Neuronal stem cell (in vitro differentiated cells): Measurements from ENCODE around the gene SLC6A19.
A peak's percentile ranks its signal among the peaks of the same experiment; 100 is the strongest.
"Not testable (repeated sequence)": the region's sequence is repeated elsewhere in the genome, so short reads cannot be mapped to it uniquely, and the experiment has no call there.

Experiments used
- DNase-seq: peaks from one replicate; pipeline ENCODE4 v3.0.0-alpha.2; 2013; ENCODE audit warnings: low spot score
- H2AFZ ChIP-seq: one replicate; pipeline ENCODE4 v1.6.1; 2013; ENCODE audit warnings: mild to moderate bottlenecking, low read length, inconsistent platforms
- H2AK5ac ChIP-seq: 2 replicates; pipeline ENCODE4 v1.6.1; 2013; ENCODE audit warnings: low read depth, mild to moderate bottlenecking, inconsistent platforms, low read length, moderate library complexity, mixed read lengths
- H2BK120ac ChIP-seq: 2 replicates; pipeline ENCODE4 v1.6.1; 2013; ENCODE audit warnings: low read depth, mild to moderate bottlenecking, inconsistent platforms, low read length, moderate library complexity, mixed read lengths
- H2BK12ac ChIP-seq: one replicate; pipeline ENCODE4 v1.6.1; 2013; ENCODE audit warnings: low read length, inconsistent platforms
- H2BK15ac ChIP-seq: 2 replicates; pipeline ENCODE4 v1.6.1; 2013; ENCODE audit warnings: mild to moderate bottlenecking, low read length, inconsistent platforms, mixed read lengths
- H2BK5ac ChIP-seq: one replicate; pipeline ENCODE4 v1.6.1; 2013; ENCODE audit warnings: inconsistent platforms, mild to moderate bottlenecking, low read length, moderate library complexity
- H3K14ac ChIP-seq: one replicate; pipeline ENCODE4 v1.6.1; 2013; ENCODE audit warnings: low read length, inconsistent platforms
- H3K18ac ChIP-seq: 2 replicates; pipeline ENCODE4 v1.6.1; 2013; ENCODE audit warnings: low read length, inconsistent platforms
- H3K23ac ChIP-seq: 2 replicates; pipeline ENCODE4 v1.6.1; 2013; ENCODE audit warnings: low read depth, mild to moderate bottlenecking, mixed read lengths, low read length, inconsistent platforms; ENCODE audit not compliant: poor library complexity
- H3K27ac ChIP-seq: replicated peaks from 3 replicates; pipeline ENCODE4 v1.5.1; 2013; ENCODE audit warnings: low read length, inconsistent platforms
- H3K27me3 ChIP-seq, 3 experiments: 2 replicates each; pipeline ENCODE4 v1.6.1; 2013; ENCODE audit warnings: low read length in 3 of 3, mild to moderate bottlenecking in 2 of 3, inconsistent platforms in 1 of 3, low read depth in 1 of 3, mixed read lengths in 1 of 3, moderate library complexity in 1 of 3; ENCODE audit not compliant: control insufficient read depth in 3 of 3, insufficient read depth in 3 of 3
- H3K36me3 ChIP-seq, 2 donors: replicated peaks in 1 of 2; 2 replicates each; pipeline ENCODE4 v1.6.1; 2013; ENCODE audit warnings: low read length in 2 of 2; ENCODE audit not compliant: control insufficient read depth in 2 of 2, insufficient read depth in 2 of 2
- H3K4ac ChIP-seq: 2 replicates; pipeline ENCODE4 v1.6.1; 2013; ENCODE audit warnings: inconsistent platforms, mild to moderate bottlenecking, low read length, moderate library complexity
- H3K4me1 ChIP-seq, 2 donors: 1 replicate in 1 of 2; 2 replicates in 1 of 2; pipeline ENCODE4 v1.6.1; 2013; ENCODE audit warnings: low read length in 2 of 2, low read depth in 1 of 2; ENCODE audit not compliant: control insufficient read depth in 2 of 2, insufficient read depth in 1 of 2
- H3K4me2 ChIP-seq: one replicate; pipeline ENCODE4 v1.6.1; 2013; ENCODE audit warnings: mild to moderate bottlenecking, low read length, inconsistent platforms; ENCODE audit not compliant: insufficient read depth, poor library complexity, severe bottlenecking
- H3K4me3 ChIP-seq, 2 donors: 2 replicates each; pipeline ENCODE4 v1.5.1; 2013; ENCODE audit warnings: low read length in 2 of 2, mild to moderate bottlenecking in 2 of 2, inconsistent platforms in 1 of 2, moderate library complexity in 1 of 2
- H3K79me1 ChIP-seq: one replicate; pipeline ENCODE4 v1.6.1; 2013; ENCODE audit warnings: low read depth, mild to moderate bottlenecking, inconsistent platforms, low read length, moderate library complexity
- H3K9ac ChIP-seq: one replicate; pipeline ENCODE4 v1.6.1; 2013; ENCODE audit warnings: mild to moderate bottlenecking, low read depth, low read length, inconsistent platforms; ENCODE audit not compliant: poor library complexity
- H3K9me3 ChIP-seq, 2 donors: replicated peaks in 1 of 2; 2 replicates each; pipeline versions ENCODE3 to v1.6.1; 2013; ENCODE audit warnings: low read length in 2 of 2, mild to moderate bottlenecking in 2 of 2, inconsistent platforms in 1 of 2, low read depth in 1 of 2, mixed read lengths in 1 of 2, moderate library complexity in 1 of 2; ENCODE audit not compliant: control insufficient read depth in 2 of 2, insufficient read depth in 1 of 2
- H4K8ac ChIP-seq: one replicate; pipeline ENCODE4 v1.6.1; 2013; ENCODE audit warnings: low read depth, mild to moderate bottlenecking, inconsistent platforms, low read length, moderate library complexity
- H4K91ac ChIP-seq: one replicate; pipeline ENCODE4 v1.6.1; 2013; ENCODE audit warnings: low read length, low read depth, mild to moderate bottlenecking, inconsistent platforms; ENCODE audit not compliant: poor library complexity
- WGBS, 2 donors: extraction: QIAGEN DNeasy Blood & Tissue Kit; methylation state at CpG; one replicate each; pipeline ENCODE4 v1.1.7; 2013; ENCODE audit warnings: missing lambda C conversion rate in 2 of 2, mixed read lengths in 1 of 2; ENCODE audit not compliant: insufficient read length in 2 of 2, insufficient replicate concordance in 1 of 2; ENCODE audit errors: extremely low coverage in 2 of 2; 5-methylcytosine and 5-hydroxymethylcytosine counted together

SLC6A19 gene

GRCh38 chr5:1157461-1157986, 43.9 kb upstream of the SLC6A19 start:
- H3K9me3 ChIP-seq, H2BK120ac ChIP-seq, H3K36me3 ChIP-seq, H2BK12ac ChIP-seq, H3K4me1 ChIP-seq, H4K91ac ChIP-seq, H3K4ac ChIP-seq, H2BK5ac ChIP-seq, H2BK15ac ChIP-seq, H3K18ac ChIP-seq, DNase-seq, H4K8ac ChIP-seq, H3K9ac ChIP-seq, H3K14ac ChIP-seq, H3K79me1 ChIP-seq, H2AK5ac ChIP-seq, H3K4me2 ChIP-seq, H3K27ac ChIP-seq, H2AFZ ChIP-seq: not testable (repeated sequence)
- Histone ChIP-seq H3K4me3 (peak overlapping the region in 1 of 2 donors; percentile 40), H3K27me3 (peaks cover 9 to 72% (median 35%) of the 10 kb centered on the region in 3 experiments), H3K23ac (peak overlapping the region; percentile 40)
- WGBS, 2 donors: no CpG with 5 or more reads among the region's 2 CpGs

- Histone ChIP-seq H3K4me2 (no peak overlapping the region), H3K4ac (no peak overlapping the region), H3K27ac (no peak overlapping the region), H2AK5ac (no peak overlapping the region), H2BK120ac (no peak overlapping the region), H3K9ac (no peak overlapping the region), H3K27me3 (peaks cover 9 to 59% (median 33%) of the 10 kb centered on the region in 3 experiments), H3K23ac (no peak overlapping the region), H2BK12ac (no peak overlapping the region), H3K9me3 (peaks cover 6 to 7% of the 10 kb centered on the region in 2 donors), H3K4me1 (no peaks in the 10 kb centered on the region), H4K91ac (no peak overlapping the region), H3K79me1 (no peaks in the 10 kb centered on the region), H3K18ac (no peak overlapping the region), H3K36me3 (no peaks in the 10 kb centered on the region), H2BK15ac (no peak overlapping the region), H3K4me3 (no peak overlapping the region), H2BK5ac (no peak overlapping the region), H4K8ac (no peak overlapping the region), H3K14ac (no peak overlapping the region), H2AFZ (no peak overlapping the region)
- DNase-seq: no peak
- no CpG with 5 or more reads among the region's 20 CpGs for WGBS, 2 donors
Observed at GRCh38 chr5:1158647-1159340, 42.6 kb upstream of the SLC6A19 start.

GRCh38 chr5:1159341-1159675, 42.1 kb upstream of the SLC6A19 start:
- H3K23ac ChIP-seq: no peak overlapping the region
- no peak overlapping the region for H4K8ac ChIP-seq
- no peak overlapping the region for H3K27ac ChIP-seq
- no peak overlapping the region for H3K9ac ChIP-seq
- no peak overlapping the region for H3K4me2 ChIP-seq
- H3K27me3 ChIP-seq: peaks cover 9 to 54% (median 29%) of the 10 kb centered on the region in 3 experiments
- H2BK120ac ChIP-seq: no peak overlapping the region
- no peaks in the 10 kb centered on the region for H3K79me1 ChIP-seq
- no peak overlapping the region for H2AFZ ChIP-seq
- H4K91ac ChIP-seq: no peak overlapping the region
- no peak overlapping the region for H3K14ac ChIP-seq
- H2AK5ac ChIP-seq: no peak overlapping the region
- H3K4me3 ChIP-seq: no peak overlapping the region
- H2BK12ac ChIP-seq: no peak overlapping the region
- no CpG with 5 or more reads among the region's 11 CpGs for WGBS, 2 donors
- H3K4me1 ChIP-seq: no peaks in the 10 kb centered on the region
- peaks cover 6 to 7% of the 10 kb centered on the region in 2 donors for H3K9me3 ChIP-seq
- no peak overlapping the region for H3K4ac ChIP-seq
- H3K18ac ChIP-seq: no peak overlapping the region
- no peak overlapping the region for H2BK15ac ChIP-seq
- no peaks in the 10 kb centered on the region for H3K36me3 ChIP-seq
- no peak overlapping the region for H2BK5ac ChIP-seq
- no peak for DNase-seq

- H3K9me3 ChIP-seq: peaks cover 6 to 7% of the 10 kb centered on the region in 2 donors
Observed at GRCh38 chr5:1159774-1160406, 41.5 kb upstream of the SLC6A19 start.

More at GRCh38 chr5:1159774-1160406, 41.5 kb upstream of the SLC6A19 start:
- Histone ChIP-seq H2BK120ac (no peak overlapping the region), H3K4ac (no peak overlapping the region), H2BK12ac (no peak overlapping the region), H3K4me2 (no peak overlapping the region), H3K4me3 (no peak overlapping the region), H2BK15ac (peak overlapping the region; percentile 76), H2AFZ (no peak overlapping the region), H3K4me1 (peaks cover 0 to 3% of the 10 kb centered on the region in 2 donors), H3K18ac (peak overlapping the region; percentile 70), H3K36me3 (no peaks in the 10 kb centered on the region), H3K27me3 (peaks cover 9 to 53% (median 24%) of the 10 kb centered on the region in 3 experiments), H4K8ac (no peak overlapping the region), H2AK5ac (no peak overlapping the region), H2BK5ac (no peak overlapping the region), H4K91ac (no peak overlapping the region), H3K79me1 (no peaks in the 10 kb centered on the region), H3K23ac (no peak overlapping the region), H3K27ac (no peak overlapping the region), H3K14ac (no peak overlapping the region), H3K9ac (no peak overlapping the region)
- no peak for DNase-seq
- WGBS, 2 donors: no CpG with 5 or more reads among the region's 4 CpGs
